HEK293T (cell line): ENCODE data around the gene MOCS2.

Experiments
- ARNT ChIP-seq: fragments of 450-650 bp; IDR thresholded peaks from 2 replicates; pipeline ENCODE4 v1.6.1; 2017; ENCODE audit warnings: mild to moderate bottlenecking
- BHLHE40 ChIP-seq: fragments of 450-650 bp; IDR thresholded peaks from 2 replicates; pipeline ENCODE4 v1.6.1; 2016; ENCODE audit warnings: mild to moderate bottlenecking, moderate library complexity, borderline replicate concordance
- CTBP1 ChIP-seq: fragments of 450-650 bp; IDR thresholded peaks from 2 replicates; pipeline ENCODE4 v1.6.1; 2016; ENCODE audit warnings: borderline replicate concordance
- FOXA1 ChIP-seq: fragments of 450-650 bp; IDR thresholded peaks from 2 replicates; pipeline ENCODE4 v1.6.1; 2016; ENCODE audit warnings: mild to moderate bottlenecking
- FOXM1 ChIP-seq: fragments of 450-650 bp; IDR thresholded peaks from 2 replicates; pipeline ENCODE4 v1.6.1; 2017; ENCODE audit warnings: mild to moderate bottlenecking, borderline replicate concordance
- HDGF ChIP-seq: fragments of 450-650 bp; IDR thresholded peaks from 2 replicates; pipeline ENCODE4 v1.6.1; 2017; ENCODE audit warnings: antibody characterized with exemption, borderline replicate concordance
- LEF1 ChIP-seq: fragments of 450-650 bp; IDR thresholded peaks from 2 replicates; pipeline ENCODE4 v1.6.1; 2017; ENCODE audit warnings: mild to moderate bottlenecking, borderline replicate concordance
- NFRKB ChIP-seq: fragments of 450-650 bp; IDR thresholded peaks from 2 replicates; pipeline ENCODE4 v1.6.1; 2016; ENCODE audit warnings: mild to moderate bottlenecking, moderate library complexity
- SP1 ChIP-seq: fragments of 450-650 bp; IDR thresholded peaks from 2 replicates; pipeline ENCODE4 v1.6.1; 2017
- SUZ12 ChIP-seq: fragments of 450-650 bp; IDR thresholded peaks from 2 replicates; pipeline ENCODE4 v1.6.1; 2016; ENCODE audit warnings: mild to moderate bottlenecking
- TARDBP ChIP-seq: fragments of 450-650 bp; IDR thresholded peaks from 2 replicates; pipeline ENCODE4 v1.6.1; 2016
- TF ChIP-seq, protein P1 (sequence below): fragments of 450-650 bp; IDR thresholded peaks from 2 replicates; pipeline ENCODE4 v1.6.1; 2016

- TF ChIP-seq HDGF, result no peak
- no peak for TF ChIP-seq TARDBP
- TF ChIP-seq FOXM1, result no peak
- TF ChIP-seq SUZ12, result no peak
- no peak for TF ChIP-seq BHLHE40
- TF ChIP-seq CTBP1, result no peak
- no peak for TF ChIP-seq FOXA1
- TF ChIP-seq, protein P1, sequence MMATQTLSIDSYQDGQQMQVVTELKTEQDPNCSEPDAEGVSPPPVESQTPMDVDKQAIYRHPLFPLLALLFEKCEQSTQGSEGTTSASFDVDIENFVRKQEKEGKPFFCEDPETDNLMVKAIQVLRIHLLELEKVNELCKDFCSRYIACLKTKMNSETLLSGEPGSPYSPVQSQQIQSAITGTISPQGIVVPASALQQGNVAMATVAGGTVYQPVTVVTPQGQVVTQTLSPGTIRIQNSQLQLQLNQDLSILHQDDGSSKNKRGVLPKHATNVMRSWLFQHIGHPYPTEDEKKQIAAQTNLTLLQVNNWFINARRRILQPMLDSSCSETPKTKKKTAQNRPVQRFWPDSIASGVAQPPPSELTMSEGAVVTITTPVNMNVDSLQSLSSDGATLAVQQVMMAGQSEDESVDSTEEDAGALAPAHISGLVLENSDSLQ, result no peak
- TF ChIP-seq NFRKB, result no peak
- TF ChIP-seq LEF1, result no peak
- no peak for TF ChIP-seq SP1
- no peak for TF ChIP-seq ARNT
Measured at GRCh38 chr5:53073348-53073747, 36.2 kb downstream of the MOCS2 start.
